A549 (cell line): ENCODE measurements around the gene LCN1. TPM values are rescaled to one million over a fixed set of nuclear protein-coding genes. Genes with fewer than 3 reads are reported as not detected.

Source experiments
- ATAC-seq, 2 experiments: fragments of 200-7000 bp in 1 of 2; fragments of >200 bp in 1 of 2; cut with Nextera tagmentation in 1 of 2; cut with Tn5 transposase in 1 of 2; 3 replicates each; pipeline versions ENCODE4 v1.8.0 to v1.9.1; 2018 to 2020; ENCODE audit warnings: mild to moderate bottlenecking in 1 of 2, moderate library complexity in 1 of 2
- CTCF ChIA-PET: fragments of 300-600 bp; sonication (Branson Sonifier 250); formaldehyde crosslinking; extraction: SDS; loops from one replicate; lab custom pipeline; 2021; ENCODE audit warnings: antibody characterized with exemption, inconsistent platforms; lab: Yijun Ruan, JAX
- POLR2A ChIA-PET: fragments of 350-600 bp; formaldehyde crosslinking; extraction: SDS; loops from one replicate; lab custom pipeline; 2021; ENCODE audit warnings: antibody characterized with exemption, inconsistent platforms; lab: Yijun Ruan, JAX
- DNase-seq, 2 experiments: peaks; one replicate each; pipeline versions ENCODE4 v3.0.0 to v3.0.0-alpha.2; 2011 to 2016; ENCODE audit warnings: low read depth in 1 of 2, low spot score in 1 of 2
- FAIRE-seq: peaks from 2 replicates; lab custom pipeline; 2011; peaks lifted over from hg19 to GRCh38; lab: Jason Lieb, UNC
- H3K27ac ChIP-seq, 2 experiments: fragments of >200 bp; sonication (Bioruptor Twin); formaldehyde crosslinking; 3 replicates each; pipeline ENCODE4 v1.5.1; 2016 to 2017
- H3K4me1 ChIP-seq: fragments of >200 bp; sonication (Bioruptor Twin); formaldehyde crosslinking; 3 replicates; pipeline ENCODE4 v1.6.1; 2016
- H3K4me2 ChIP-seq: fragments of >200 bp; sonication (Bioruptor Twin); formaldehyde crosslinking; 3 replicates; pipeline ENCODE4 v1.6.1; 2016
- H3K4me3 ChIP-seq: fragments of >200 bp; sonication (Bioruptor Twin); formaldehyde crosslinking; 3 replicates; pipeline ENCODE4 v1.5.1; 2016
- H3K9me3 ChIP-seq: fragments of >200 bp; sonication (Bioruptor Twin); formaldehyde crosslinking; 3 replicates; pipeline ENCODE4 v1.6.1; 2016
- BHLHE40 ChIP-seq: IDR thresholded peaks from 2 replicates; pipeline ENCODE4 v1.6.1; 2012; ENCODE audit warnings: low read depth, low read length, inconsistent platforms
- CHD2 ChIP-seq: fragments of 150-350 bp; IDR thresholded peaks from 2 replicates; pipeline ENCODE4 v1.6.1; 2014; ENCODE audit warnings: low read length; ENCODE audit not compliant: partially characterized antibody
- CHD4 ChIP-seq: fragments of 200-600 bp; sonication (generic); IDR thresholded peaks from 2 replicates; pipeline ENCODE4 v1.6.1; 2016; ENCODE audit warnings: antibody characterized with exemption, mild to moderate bottlenecking, borderline replicate concordance
- EHF ChIP-seq: fragments of 250-450 bp; sonication (Bioruptor Pico); IDR thresholded peaks from 2 replicates; pipeline ENCODE4 v1.5.0; 2020; ENCODE audit warnings: mild to moderate bottlenecking
- HEYL ChIP-seq: fragments of 250-450 bp; sonication (Bioruptor Pico); IDR thresholded peaks from 2 replicates; pipeline ENCODE4 v1.8.0; 2021; ENCODE audit warnings: mild to moderate bottlenecking, moderate library complexity
- HOXB5 ChIP-seq: fragments of 250-450 bp; sonication (Bioruptor Pico); IDR thresholded peaks from 2 replicates; pipeline ENCODE4 v1.5.0; 2020; ENCODE audit warnings: mild to moderate bottlenecking, moderate library complexity
- KDM5A ChIP-seq: fragments of 200-600 bp; sonication (generic); IDR thresholded peaks from 2 replicates; pipeline ENCODE4 v1.6.1; 2016; ENCODE audit warnings: antibody characterized with exemption, mild to moderate bottlenecking
- MAZ ChIP-seq: fragments of 150-350 bp; IDR thresholded peaks from 2 replicates; pipeline ENCODE4 v1.6.1; 2014; ENCODE audit warnings: antibody characterized with exemption, low read depth, low read length, borderline replicate concordance
- NFE2L2 ChIP-seq: fragments of 150-350 bp; conservative IDR thresholded peaks from 2 replicates; pipeline ENCODE4 v1.6.1; 2014; ENCODE audit warnings: low read length
- PBX3 ChIP-seq: IDR thresholded peaks from 2 replicates; pipeline ENCODE4 v1.6.1; 2012
- POLR2A ChIP-seq: IDR thresholded peaks from 2 replicates; pipeline ENCODE4 v1.6.1; 2012; ENCODE audit warnings: mild to moderate bottlenecking, low read length
- POLR2AphosphoS2 ChIP-seq: conservative IDR thresholded peaks from 2 replicates; pipeline ENCODE4 v1.6.1; 2012; ENCODE audit warnings: low read length, improper control_type of control experiment, inconsistent platforms
- RAD21 ChIP-seq, 2 experiments: fragments of >200 bp in 1 of 2; sonication (Bioruptor Twin) in 1 of 2; formaldehyde crosslinking in 1 of 2; IDR thresholded peaks in 1 of 2; conservative IDR thresholded peaks in 1 of 2; 2 replicates in 1 of 2; 3 replicates in 1 of 2; pipeline ENCODE4 v1.6.1; 2012 to 2018; ENCODE audit warnings: inconsistent platforms in 1 of 2
- RCOR1 ChIP-seq: fragments of 150-350 bp; IDR thresholded peaks from 2 replicates; pipeline ENCODE4 v1.6.1; 2014; ENCODE audit warnings: antibody characterized with exemption, low read length, low read depth
- REST ChIP-seq: fragments of 200-600 bp; sonication (generic); IDR thresholded peaks from 2 replicates; pipeline ENCODE4 v1.6.1; 2016; ENCODE audit warnings: antibody characterized with exemption, mild to moderate bottlenecking, moderate library complexity
- RFX5 ChIP-seq: fragments of 450-650 bp; IDR thresholded peaks from 2 replicates; pipeline ENCODE4 v1.7.1; 2014; ENCODE audit warnings: antibody characterized with exemption, mild to moderate bottlenecking, moderate library complexity
- RNF2 ChIP-seq: fragments of 200-600 bp; sonication (generic); IDR thresholded peaks from 2 replicates; pipeline ENCODE4 v1.6.1; 2016; ENCODE audit warnings: low read depth, mild to moderate bottlenecking, antibody characterized with exemption, moderate library complexity, borderline replicate concordance
- SMC3 ChIP-seq: fragments of >200 bp; sonication (Bioruptor Twin); formaldehyde crosslinking; IDR thresholded peaks from 3 replicates; pipeline ENCODE4 v1.6.1; 2018; ENCODE audit warnings: inconsistent platforms
- TFCP2L1 ChIP-seq: fragments of 250-450 bp; sonication (Bioruptor Pico); IDR thresholded peaks from 2 replicates; pipeline ENCODE4 v1.5.0; 2021; ENCODE audit warnings: mild to moderate bottlenecking
- ZNF302 ChIP-seq: fragments of 250-450 bp; sonication (Bioruptor Pico); IDR thresholded peaks from 2 replicates; pipeline ENCODE4 v1.9.0; 2021; ENCODE audit warnings: inconsistent platforms, mild to moderate bottlenecking, moderate library complexity
- WGBS: methylation state at CpG from one replicate; pipeline ENCODE4 v1.1.6; 2017; ENCODE audit errors: missing lambda C conversion rate; 5-methylcytosine and 5-hydroxymethylcytosine counted together
- polyA plus RNA-seq, 4 experiments: library from polyadenylated mRNA; depleted of rRNA in 3 of 4; stranded (reverse); fragments of >200 nt; fragmentation: RNase III in 1 of 4; extraction: RNeasy Plus Mini Kit Qiagen cat#74134 plus additional on column Dnase treatment in 1 of 4; gene quantifications; 2 replicates in 3 of 4; 3 replicates in 1 of 4; pipeline ENCODE4 v1.2.3, GENCODE V29; 2011 to 2017

LCN1 gene
- polyA plus RNA-seq, 2 of the 4 experiments (the other 2 are of a cell fraction): not detected

GRCh38 chr9:135516132-135516860, 4.9 kb upstream of the LCN1 start (continued):
- no peak for TF ChIP-seq MAZ
- TF ChIP-seq KDM5A: no peak
- no peak for TF ChIP-seq SMC3
- no peak for TF ChIP-seq REST
- TF ChIP-seq RCOR1: no peak
- TF ChIP-seq HEYL: no peak
- no peak for TF ChIP-seq POLR2AphosphoS2
- no peak for TF ChIP-seq RNF2
- TF ChIP-seq POLR2A: no peak

GRCh38 chr9:135517407-135517822, 3.8 kb upstream of the LCN1 start:
- no peak overlapping the region for H3K27ac ChIP-seq
- CTCF ChIA-PET: interaction anchor here (1.0 to 1.6 kb wide), 2 partner anchors 8 to 13 kb away, joined by 4 to 8 read pairs; no protein-coding TSS in a partner anchor
- H3K4me3 ChIP-seq: no peak overlapping the region
- H3K4me2 ChIP-seq: no peak overlapping the region
- POLR2A ChIA-PET: no interaction called here
- no peak for TF ChIP-seq RFX5
- no peak for TF ChIP-seq ZNF302
- no peak for TF ChIP-seq EHF
- no peak for TF ChIP-seq SMC3
- TF ChIP-seq BHLHE40: no peak
- no peak for TF ChIP-seq TFCP2L1 (CRISPR knock-in tag)
- no peak for TF ChIP-seq CHD4
- no peak for TF ChIP-seq PBX3
- FAIRE-seq: no peak
- DNase-seq: no peak
- 63% methylated on average over 24 of the region's 24 CpGs for WGBS
- H3K4me1 ChIP-seq: no peaks in the 10 kb centered on the region
- no peaks in the 10 kb centered on the region for H3K9me3 ChIP-seq
- no peak for ATAC-seq

- Histone ChIP-seq H3K9me3 (no peaks in the 10 kb centered on the region), H3K27ac (no peak overlapping the region), H3K4me2 (no peak overlapping the region), H3K4me1 (peaks cover 4% of the 10 kb centered on the region; the same call in 1 of the 3 replicates)
- whole genome bisulfite sequencing: 45% methylated on average over 10 of the region's 10 CpGs
- POLR2A ChIA-PET: no interaction called here
- DNase-seq (no peak), FAIRE-seq (no peak), ATAC-seq (no peak)
- TF ChIP-seq HOXB5 (CRISPR knock-in tag) (no peak), RAD21 (conservative IDR thresholded peaks at IDR 0.05 in 1 of 2, IDR thresholded peaks at IDR 0.05 in 1 of 2) (no peak), RFX5 (no peak), BHLHE40 (no peak), NFE2L2 (no peak), POLR2A (no peak), CHD2 (no peak)
- TF ChIP-seq, all 56 proteins: peak for 0
- no peak overlapping the region for H3K4me3 ChIP-seq
- CTCF ChIA-PET: no interaction called here
Observed at GRCh38 chr9:135519179-135519971, 1.9 kb upstream of the LCN1 start.
